ENCODE data around the gene CORO7. TPM values are rescaled to one million over a fixed set of nuclear protein-coding genes. Genes with fewer than 3 reads are reported as not detected.

Gene CORO7
- polyA plus RNA-seq, 1 donor from 2014 or later: 57.6 TPM

DNA sequence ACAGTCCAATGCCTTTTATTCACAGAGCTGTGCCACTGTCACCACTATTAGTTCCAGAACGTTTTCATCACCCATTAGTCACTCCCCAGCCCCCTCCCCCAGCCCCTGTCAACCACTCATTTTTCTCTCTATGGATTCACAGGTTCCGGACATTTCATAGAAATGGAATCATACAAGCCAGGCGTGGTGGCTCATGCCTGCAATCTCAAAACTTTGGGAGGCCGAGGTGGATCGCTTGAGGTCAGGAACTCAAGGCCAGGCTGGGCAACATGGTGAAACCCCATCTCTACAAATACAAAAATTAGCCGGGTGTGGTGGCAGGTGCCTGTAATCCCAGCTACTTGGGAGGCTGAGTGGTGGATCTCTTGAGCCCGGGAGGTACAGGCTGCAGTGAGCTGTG lies 64.5 kb downstream of the CORO7 start:
- no peak overlapping the region for H3K9ac ChIP-seq (ENCODE audit: low read length)
- no peaks in the 10 kb centered on the region for H3K9me3 ChIP-seq (ENCODE audit: low read length)
- H4K20me1 ChIP-seq (ENCODE audit: insufficient read depth): no peaks in the 10 kb centered on the region
- no peaks in the 10 kb centered on the region for H3K9me2 ChIP-seq (ENCODE audit: insufficient read depth, low read length)
- peaks cover 6% of the 10 kb centered on the region for H3K79me2 ChIP-seq (replicated peaks; ENCODE audit: insufficient read depth, low read length)
- no peak overlapping the region for H3K4me3 ChIP-seq (ENCODE audit: low read length)
- H3F3A ChIP-seq (ENCODE audit: insufficient read depth, low read length, poor library complexity, severe bottlenecking): no peaks in the 10 kb centered on the region
- H3K4me2 ChIP-seq (ENCODE audit: low read length): no peak overlapping the region
- H3K36me3 ChIP-seq (ENCODE audit: insufficient read depth, low read length): no peaks in the 10 kb centered on the region
- no peaks in the 10 kb centered on the region for H3K27me3 ChIP-seq (ENCODE audit: insufficient read depth, low read depth, low read length)
- no peak overlapping the region for H3K27ac ChIP-seq (ENCODE audit: low read length)
- no peak overlapping the region for H2AFZ ChIP-seq (ENCODE audit: low read depth, low read length)
- TF ChIP-seq, protein P1, sequence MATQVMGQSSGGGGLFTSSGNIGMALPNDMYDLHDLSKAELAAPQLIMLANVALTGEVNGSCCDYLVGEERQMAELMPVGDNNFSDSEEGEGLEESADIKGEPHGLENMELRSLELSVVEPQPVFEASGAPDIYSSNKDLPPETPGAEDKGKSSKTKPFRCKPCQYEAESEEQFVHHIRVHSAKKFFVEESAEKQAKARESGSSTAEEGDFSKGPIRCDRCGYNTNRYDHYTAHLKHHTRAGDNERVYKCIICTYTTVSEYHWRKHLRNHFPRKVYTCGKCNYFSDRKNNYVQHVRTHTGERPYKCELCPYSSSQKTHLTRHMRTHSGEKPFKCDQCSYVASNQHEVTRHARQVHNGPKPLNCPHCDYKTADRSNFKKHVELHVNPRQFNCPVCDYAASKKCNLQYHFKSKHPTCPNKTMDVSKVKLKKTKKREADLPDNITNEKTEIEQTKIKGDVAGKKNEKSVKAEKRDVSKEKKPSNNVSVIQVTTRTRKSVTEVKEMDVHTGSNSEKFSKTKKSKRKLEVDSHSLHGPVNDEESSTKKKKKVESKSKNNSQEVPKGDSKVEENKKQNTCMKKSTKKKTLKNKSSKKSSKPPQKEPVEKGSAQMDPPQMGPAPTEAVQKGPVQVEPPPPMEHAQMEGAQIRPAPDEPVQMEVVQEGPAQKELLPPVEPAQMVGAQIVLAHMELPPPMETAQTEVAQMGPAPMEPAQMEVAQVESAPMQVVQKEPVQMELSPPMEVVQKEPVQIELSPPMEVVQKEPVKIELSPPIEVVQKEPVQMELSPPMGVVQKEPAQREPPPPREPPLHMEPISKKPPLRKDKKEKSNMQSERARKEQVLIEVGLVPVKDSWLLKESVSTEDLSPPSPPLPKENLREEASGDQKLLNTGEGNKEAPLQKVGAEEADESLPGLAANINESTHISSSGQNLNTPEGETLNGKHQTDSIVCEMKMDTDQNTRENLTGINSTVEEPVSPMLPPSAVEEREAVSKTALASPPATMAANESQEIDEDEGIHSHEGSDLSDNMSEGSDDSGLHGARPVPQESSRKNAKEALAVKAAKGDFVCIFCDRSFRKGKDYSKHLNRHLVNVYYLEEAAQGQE (IDR thresholded peaks at IDR 0.05; ENCODE audit: borderline replicate concordance): no peak
- TF ChIP-seq POLR2AphosphoS5 (IDR thresholded peaks at IDR 0.05) (no peak), RAD21 (conservative IDR thresholded peaks at IDR 0.05) (no peak), EZH2 (IDR thresholded peaks at IDR 0.05; ENCODE audit: borderline replicate concordance, insufficient read depth, low read length, poor library complexity, severe bottlenecking) (no peak)

DNA sequence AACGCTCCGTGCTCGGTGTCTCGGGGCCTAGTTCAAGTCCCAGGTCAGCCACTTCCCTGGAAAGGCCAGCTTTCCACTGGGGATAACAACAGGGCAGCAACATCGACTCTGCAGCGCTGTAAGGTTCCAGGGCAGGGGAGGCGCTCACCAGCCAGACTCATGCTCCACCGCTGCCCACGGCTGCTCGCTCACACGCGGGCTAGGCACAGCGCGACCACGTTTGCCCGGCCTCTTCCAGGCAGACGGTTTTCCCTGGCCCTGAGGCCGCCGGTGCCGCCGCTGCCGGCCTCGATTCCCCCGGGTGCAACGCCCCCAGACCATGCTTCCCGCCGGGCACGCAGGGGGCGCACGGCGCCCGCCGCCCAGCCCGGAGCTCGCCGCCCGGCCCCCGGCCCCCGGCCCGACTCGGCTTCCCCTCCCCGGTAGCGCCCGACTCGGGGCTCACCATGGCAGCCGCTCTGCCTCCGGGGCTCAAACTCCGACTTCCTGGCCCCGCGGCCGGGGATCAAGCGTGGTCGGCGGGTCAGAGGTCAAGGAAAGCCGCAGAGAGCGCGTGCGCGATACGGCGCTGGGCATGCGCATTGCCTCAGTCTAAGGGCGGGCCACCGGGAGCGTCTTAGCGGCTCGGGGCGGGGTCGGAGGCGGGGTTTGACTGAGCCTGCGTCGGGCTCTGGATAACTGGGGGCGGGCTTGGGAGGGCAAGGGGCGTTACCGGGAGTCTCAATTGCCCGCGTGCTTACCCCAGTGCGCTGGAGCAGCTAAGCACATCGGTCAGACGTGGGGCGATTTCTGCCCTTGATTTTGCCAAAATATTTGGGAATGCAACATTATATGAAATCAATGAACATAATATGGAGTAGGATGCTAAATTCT lies 65.4 kb downstream of the CORO7 start, which contains the start of gene PAM16:
Gene PAM16 (minus strand): TSS at position 535 of the 873 bp plus-strand sequence. CDS start 87 bp downstream, at position 448.
- TF ChIP-seq RAD21 (conservative IDR thresholded peaks at IDR 0.05): peak; percentile 41
- TF ChIP-seq TAF1 (IDR thresholded peaks at IDR 0.05; ENCODE audit: low read depth): no peak
- peak; percentile 48 for TF ChIP-seq SMC3 (conservative IDR thresholded peaks at IDR 0.05; ENCODE audit: poor library complexity)
- no peak for TF ChIP-seq POLR2AphosphoS5 (IDR thresholded peaks at IDR 0.05)
- no peak for TF ChIP-seq EP300 (conservative IDR thresholded peaks at IDR 0.05; ENCODE audit: poor library complexity, severe bottlenecking)
- TF ChIP-seq, protein P2, sequence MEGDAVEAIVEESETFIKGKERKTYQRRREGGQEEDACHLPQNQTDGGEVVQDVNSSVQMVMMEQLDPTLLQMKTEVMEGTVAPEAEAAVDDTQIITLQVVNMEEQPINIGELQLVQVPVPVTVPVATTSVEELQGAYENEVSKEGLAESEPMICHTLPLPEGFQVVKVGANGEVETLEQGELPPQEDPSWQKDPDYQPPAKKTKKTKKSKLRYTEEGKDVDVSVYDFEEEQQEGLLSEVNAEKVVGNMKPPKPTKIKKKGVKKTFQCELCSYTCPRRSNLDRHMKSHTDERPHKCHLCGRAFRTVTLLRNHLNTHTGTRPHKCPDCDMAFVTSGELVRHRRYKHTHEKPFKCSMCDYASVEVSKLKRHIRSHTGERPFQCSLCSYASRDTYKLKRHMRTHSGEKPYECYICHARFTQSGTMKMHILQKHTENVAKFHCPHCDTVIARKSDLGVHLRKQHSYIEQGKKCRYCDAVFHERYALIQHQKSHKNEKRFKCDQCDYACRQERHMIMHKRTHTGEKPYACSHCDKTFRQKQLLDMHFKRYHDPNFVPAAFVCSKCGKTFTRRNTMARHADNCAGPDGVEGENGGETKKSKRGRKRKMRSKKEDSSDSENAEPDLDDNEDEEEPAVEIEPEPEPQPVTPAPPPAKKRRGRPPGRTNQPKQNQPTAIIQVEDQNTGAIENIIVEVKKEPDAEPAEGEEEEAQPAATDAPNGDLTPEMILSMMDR (IDR thresholded peaks at IDR 0.05; ENCODE audit: poor library complexity, severe bottlenecking): peak; percentile 51
- peak; percentile 98 for TF ChIP-seq MXI1 (conservative IDR thresholded peaks at IDR 0.05; ENCODE audit: poor library complexity, severe bottlenecking)
- Histone ChIP-seq H3K9me2 (ENCODE audit: insufficient read depth, low read length) (no peaks in the 10 kb centered on the region), H3F3A (ENCODE audit: insufficient read depth, low read length, poor library complexity, severe bottlenecking) (no peaks in the 10 kb centered on the region), H2AFZ (ENCODE audit: low read depth, low read length) (peak within 1 kb of the TSS; percentile 21), H4K20me1 (ENCODE audit: insufficient read depth) (no peaks in the 10 kb centered on the region), H3K9ac (ENCODE audit: low read length) (peak within 1 kb of the TSS; percentile 68), H3K9me3 (ENCODE audit: low read length) (no peaks in the 10 kb centered on the region), H3K36me3 (ENCODE audit: insufficient read depth, low read length) (no peaks in the 10 kb centered on the region), H3K27ac (ENCODE audit: low read length) (peak within 1 kb of the TSS; percentile 28), H3K4me3 (ENCODE audit: low read length) (peak within 1 kb of the TSS; percentile 94), H3K27me3 (ENCODE audit: insufficient read depth, low read depth, low read length) (no peaks in the 10 kb centered on the region), H3K79me2 (replicated peaks; ENCODE audit: insufficient read depth, low read length) (peaks cover 10% of the 10 kb centered on the region), H3K4me2 (ENCODE audit: low read length) (peak within 1 kb of the TSS; percentile 62)

Data from neural cell (in vitro differentiated cells).